Fibroblast of the aortic adventitia (primary cell): ENCODE data around the gene GMDS. TPM values are rescaled to one million over a fixed set of nuclear protein-coding genes. Genes with fewer than 3 reads are reported as not detected.

ENCODE experiments used
- DNase-seq: peaks from one replicate; pipeline ENCODE4 v3.0.0-alpha.2; 2010; ENCODE audit warnings: low read depth
- H3K4me3 ChIP-seq: 2 replicates; pipeline ENCODE4 v1.5.1; 2011; ENCODE audit warnings: low read depth, mild to moderate bottlenecking, control low read depth, low read length, moderate library complexity
- total RNA-seq: library from RNA; depleted of rRNA; stranded (reverse); fragments of >200 nt; gene quantifications from 2 replicates; pipeline ENCODE4 v1.2.3, GENCODE V29; 2012; ENCODE audit warnings: low replicate concordance
- TF ChIP-seq, protein P1 (sequence below): IDR thresholded peaks from 2 replicates; pipeline ENCODE4 v1.5.1; 2011; ENCODE audit warnings: mild to moderate bottlenecking, low read length, control low read depth, inconsistent platforms; ENCODE audit not compliant: insufficient read depth

Gene GMDS
- total RNA-seq, 1 donor = 15.9 TPM

DNA sequence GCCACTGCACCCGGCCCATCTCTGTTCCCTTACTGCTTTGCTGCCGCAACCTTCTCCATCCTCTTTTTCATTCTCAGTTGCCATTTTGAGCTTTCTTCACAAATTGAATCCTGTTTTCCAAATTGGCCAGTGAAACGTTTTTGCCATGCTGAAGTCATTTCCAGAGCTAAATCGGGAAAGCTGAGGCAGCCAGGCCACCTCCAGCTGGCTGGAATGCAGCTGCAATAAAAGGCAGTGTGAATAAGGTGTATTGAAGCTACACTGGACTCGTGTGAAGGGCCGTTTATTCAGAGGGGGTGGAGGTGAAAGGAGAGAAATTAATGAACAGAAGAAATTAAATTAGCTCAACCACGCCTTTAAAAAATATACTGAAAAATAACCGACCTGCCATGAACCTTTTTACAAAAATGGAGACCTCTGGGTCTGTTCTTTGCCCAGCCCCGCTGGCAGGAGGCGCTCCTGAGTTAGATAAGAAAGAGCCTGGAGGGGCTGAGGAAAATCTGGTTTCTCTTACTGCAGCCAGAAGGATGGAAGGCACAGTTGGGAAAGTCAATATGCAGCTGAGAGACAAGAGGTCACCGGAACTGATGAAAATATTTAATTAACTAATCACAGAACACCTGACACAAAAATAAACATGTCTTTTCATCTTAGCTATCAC lies 351.8 kb downstream of the GMDS start:
- H3K4me3 ChIP-seq = no peak overlapping the region
- DNase-seq = no peak
- TF ChIP-seq, protein P1, sequence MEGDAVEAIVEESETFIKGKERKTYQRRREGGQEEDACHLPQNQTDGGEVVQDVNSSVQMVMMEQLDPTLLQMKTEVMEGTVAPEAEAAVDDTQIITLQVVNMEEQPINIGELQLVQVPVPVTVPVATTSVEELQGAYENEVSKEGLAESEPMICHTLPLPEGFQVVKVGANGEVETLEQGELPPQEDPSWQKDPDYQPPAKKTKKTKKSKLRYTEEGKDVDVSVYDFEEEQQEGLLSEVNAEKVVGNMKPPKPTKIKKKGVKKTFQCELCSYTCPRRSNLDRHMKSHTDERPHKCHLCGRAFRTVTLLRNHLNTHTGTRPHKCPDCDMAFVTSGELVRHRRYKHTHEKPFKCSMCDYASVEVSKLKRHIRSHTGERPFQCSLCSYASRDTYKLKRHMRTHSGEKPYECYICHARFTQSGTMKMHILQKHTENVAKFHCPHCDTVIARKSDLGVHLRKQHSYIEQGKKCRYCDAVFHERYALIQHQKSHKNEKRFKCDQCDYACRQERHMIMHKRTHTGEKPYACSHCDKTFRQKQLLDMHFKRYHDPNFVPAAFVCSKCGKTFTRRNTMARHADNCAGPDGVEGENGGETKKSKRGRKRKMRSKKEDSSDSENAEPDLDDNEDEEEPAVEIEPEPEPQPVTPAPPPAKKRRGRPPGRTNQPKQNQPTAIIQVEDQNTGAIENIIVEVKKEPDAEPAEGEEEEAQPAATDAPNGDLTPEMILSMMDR = peak; percentile 9

DNA sequence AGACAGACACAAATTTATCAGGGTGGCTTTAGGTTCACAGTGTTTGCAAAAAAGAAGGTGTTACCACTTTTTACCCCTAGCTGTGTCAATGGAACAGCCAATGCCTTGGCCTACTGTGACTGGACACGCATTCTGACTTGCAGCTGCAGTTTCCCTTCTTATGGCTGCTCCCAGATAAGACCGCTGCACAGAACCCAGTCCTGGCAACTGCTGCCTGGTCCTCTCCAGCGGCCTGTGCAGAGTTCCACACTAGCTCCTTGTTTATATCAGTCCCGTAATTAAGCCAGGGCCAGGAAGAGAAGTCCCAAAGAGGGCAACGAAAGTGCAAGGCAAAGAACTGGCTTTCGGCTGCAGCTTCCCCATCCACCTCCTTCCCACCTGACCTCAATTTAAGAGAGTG lies 352.7 kb downstream of the GMDS start:
- TF ChIP-seq, protein P1 = no peak
- DNase-seq = no peak

GRCh38 chr6:1890987-1891386 lies 354.4 kb downstream of the GMDS start:
- no peak overlapping the region for H3K4me3 ChIP-seq
- no peak for DNase-seq
- TF ChIP-seq, protein P1 = no peak

More for the DNA sequence above, 352.7 kb downstream of the GMDS start:
- H3K4me3 ChIP-seq = no peak overlapping the region

GRCh38 chr6:1890071-1890470 lies 355.3 kb downstream of the GMDS start:
- DNase-seq = no peak
- H3K4me3 ChIP-seq = no peak overlapping the region
- TF ChIP-seq, protein P1 = no peak

DNA sequence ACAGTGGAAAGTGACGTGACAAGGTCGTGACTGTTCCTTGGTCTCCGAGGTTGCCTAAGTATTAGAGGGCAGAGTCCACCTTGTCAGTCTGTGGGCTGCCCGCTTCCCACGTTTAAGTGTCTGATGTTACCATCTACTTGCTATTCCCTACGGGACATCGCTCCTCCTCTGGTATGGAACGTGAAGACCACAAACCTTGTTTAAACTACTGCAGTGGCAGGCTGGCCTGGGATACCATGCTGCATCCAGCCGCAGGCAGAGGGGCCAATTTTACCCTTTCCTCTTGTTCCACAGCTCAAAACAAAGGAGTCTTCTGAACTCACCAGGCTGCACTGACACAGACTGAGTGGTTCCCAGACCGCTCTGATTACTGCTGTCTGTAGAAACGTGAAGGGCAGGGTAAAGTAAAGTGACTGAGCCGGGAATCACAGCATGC lies 359.8 kb downstream of the GMDS start:
- no peak overlapping the region for H3K4me3 ChIP-seq
- TF ChIP-seq, protein P1 = no peak
- peak; percentile 15 for DNase-seq

DNA sequence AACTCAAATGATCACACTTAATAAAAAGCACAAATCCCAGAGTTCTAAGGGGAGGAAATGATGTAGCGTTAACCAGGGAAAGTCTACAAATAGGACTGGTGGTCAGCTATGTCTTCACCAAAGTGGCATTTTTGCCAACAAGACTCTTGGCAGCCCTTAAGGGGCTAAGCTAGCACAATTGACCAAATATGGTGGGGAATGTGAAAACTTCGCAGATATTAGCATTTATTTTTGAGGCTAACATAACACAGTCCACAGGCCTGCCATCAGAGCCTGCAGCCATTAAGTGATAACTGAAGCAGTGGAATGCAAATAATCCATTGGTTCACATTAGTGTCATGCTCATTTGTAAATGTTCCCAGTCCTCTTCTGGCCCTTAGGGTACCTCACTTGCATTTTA lies 361.1 kb downstream of the GMDS start:
- peak; percentile 21 for DNase-seq
- TF ChIP-seq, protein P1 = no peak
- H3K4me3 ChIP-seq = no peak overlapping the region

- TF ChIP-seq, protein P1 = no peak
- no peak for DNase-seq
- no peak overlapping the region for H3K4me3 ChIP-seq
These were observed 367.1 kb downstream of the GMDS start for GRCh38 chr6:1878330-1878729.
